GM18909 (cell line): ENCODE measurements around the gene CSKMT.

ENCODE experiments used
- ATAC-seq: cut with Tn5 transposase; IDR thresholded peaks from one replicate; pipeline ENCODE4 v1.9.1; 2021; ENCODE audit warnings: mild to moderate bottlenecking; ENCODE audit not compliant: unreplicated experiment, poor library complexity

Gene CSKMT

DNA sequence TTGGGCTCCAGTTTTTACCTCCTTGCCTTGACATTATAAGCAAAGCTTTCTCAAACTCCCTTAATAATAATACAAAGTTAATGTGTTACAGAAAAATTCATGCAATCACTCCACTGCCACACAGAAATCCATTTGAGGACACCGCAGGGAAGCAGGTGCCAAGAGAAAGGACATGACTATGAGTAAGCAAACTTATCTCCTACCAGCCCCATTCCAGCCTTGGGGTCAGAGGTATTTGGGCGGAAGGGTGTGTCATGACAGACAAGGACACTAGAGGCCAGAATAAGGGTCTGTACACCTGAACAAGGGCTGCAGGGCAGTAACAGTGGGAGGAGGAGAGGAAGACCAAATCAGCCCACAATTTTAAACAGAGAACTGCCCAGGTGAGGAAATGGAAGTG, 48.2 kb downstream of the CSKMT start:
- ATAC-seq, result no peak

DNA sequence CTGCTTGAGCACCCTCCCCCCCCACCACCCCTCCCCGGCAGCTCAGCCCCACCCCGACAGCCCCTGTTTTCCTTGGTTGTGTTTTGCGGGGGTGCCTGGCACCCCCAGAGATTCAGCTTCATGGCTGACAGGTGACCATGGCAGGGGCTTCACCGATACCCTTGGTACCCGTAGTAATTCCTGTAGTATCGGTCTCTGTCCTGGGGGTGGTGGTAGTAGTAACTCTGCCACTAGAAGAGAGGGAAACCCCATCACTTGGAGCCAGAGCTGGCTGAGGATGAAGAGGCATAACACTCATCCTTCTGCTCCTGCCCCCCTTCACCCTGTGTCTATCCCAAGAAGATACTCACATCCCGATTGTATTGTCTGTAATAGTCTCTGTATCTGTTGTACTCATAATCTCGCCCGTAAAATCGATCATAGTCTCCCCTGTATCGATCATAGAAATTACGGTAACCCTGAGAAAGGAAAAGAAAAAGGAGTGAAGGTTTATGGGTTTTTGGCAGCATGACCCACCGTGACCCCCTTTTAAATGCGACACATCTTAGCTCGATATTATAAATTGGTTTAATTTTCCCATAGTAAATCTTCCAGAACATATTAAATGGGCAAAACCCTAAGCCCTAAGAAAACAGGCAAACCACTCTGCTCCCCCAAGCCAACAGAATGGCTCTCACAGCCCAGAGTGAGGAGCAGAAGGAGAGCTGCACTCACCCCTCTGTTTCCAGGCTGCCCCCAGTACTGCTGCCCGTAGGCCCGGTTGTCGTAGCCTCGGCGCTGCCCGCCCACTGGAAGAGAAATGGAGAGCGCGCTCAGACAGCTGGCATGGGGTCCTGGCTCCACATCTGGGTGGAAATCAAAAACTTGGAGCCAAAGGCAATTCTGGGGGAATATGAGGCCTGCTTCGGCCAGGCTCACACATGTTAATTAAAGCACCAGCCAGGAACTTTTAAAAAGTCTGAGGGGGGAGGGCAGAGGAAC, 50.3 kb downstream of the CSKMT start:
- ATAC-seq, result no peak

DNA sequence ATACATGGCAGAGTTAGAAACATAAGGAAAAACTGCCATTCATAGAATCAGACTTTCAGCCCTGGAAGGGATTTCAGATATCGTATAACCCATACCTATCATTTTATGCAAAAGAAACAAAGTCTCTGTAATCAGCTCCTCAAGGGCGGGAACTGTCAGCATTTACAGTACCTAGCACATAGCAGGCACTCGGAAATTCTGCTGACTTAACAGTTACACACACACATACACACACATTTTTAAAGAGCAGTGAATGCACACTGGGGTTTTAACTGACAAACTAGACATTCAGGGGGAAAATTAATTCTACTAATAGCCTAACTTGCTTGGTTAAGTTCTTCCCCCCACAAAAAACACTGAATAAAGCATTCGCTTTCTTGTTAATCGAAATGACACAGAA, 51.1 kb downstream of the CSKMT start:
- ATAC-seq, result no peak

DNA sequence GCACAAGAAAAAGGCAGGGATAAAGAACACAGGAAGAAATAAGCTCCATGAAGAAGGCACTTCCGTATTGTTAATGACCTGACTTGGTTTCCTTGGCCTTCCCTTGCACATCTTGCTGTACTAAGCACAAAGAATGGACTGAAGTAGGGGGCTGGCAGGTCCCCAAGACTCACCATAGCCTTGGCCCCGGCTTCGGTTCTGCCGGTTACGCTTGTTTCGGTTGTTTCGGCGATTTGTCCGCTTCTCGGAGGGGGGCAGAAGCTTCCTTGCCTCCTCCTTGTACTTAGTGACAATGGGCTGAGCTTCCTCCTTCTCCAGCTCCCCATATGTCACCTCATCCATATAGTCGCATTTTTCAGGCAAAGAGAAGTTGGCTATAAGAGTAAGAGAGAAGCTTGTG, 51.7 kb downstream of the CSKMT start:
- no peak for ATAC-seq
